HG03139 (cell line): Measurements from ENCODE around the gene SCML1.

Experiments used
- ATAC-seq: cut with Tn5 transposase; IDR thresholded peaks from one replicate; pipeline ENCODE4 v1.9.1; 2021; ENCODE audit not compliant: unreplicated experiment

Gene SCML1, protein sequence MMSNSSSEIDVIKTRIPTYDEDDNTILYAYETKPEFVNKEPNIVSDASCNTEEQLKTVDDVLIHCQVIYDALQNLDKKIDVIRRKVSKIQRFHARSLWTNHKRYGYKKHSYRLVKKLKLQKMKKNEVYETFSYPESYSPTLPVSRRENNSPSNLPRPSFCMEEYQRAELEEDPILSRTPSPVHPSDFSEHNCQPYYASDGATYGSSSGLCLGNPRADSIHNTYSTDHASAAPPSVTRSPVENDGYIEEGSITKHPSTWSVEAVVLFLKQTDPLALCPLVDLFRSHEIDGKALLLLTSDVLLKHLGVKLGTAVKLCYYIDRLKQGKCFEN

DNA sequence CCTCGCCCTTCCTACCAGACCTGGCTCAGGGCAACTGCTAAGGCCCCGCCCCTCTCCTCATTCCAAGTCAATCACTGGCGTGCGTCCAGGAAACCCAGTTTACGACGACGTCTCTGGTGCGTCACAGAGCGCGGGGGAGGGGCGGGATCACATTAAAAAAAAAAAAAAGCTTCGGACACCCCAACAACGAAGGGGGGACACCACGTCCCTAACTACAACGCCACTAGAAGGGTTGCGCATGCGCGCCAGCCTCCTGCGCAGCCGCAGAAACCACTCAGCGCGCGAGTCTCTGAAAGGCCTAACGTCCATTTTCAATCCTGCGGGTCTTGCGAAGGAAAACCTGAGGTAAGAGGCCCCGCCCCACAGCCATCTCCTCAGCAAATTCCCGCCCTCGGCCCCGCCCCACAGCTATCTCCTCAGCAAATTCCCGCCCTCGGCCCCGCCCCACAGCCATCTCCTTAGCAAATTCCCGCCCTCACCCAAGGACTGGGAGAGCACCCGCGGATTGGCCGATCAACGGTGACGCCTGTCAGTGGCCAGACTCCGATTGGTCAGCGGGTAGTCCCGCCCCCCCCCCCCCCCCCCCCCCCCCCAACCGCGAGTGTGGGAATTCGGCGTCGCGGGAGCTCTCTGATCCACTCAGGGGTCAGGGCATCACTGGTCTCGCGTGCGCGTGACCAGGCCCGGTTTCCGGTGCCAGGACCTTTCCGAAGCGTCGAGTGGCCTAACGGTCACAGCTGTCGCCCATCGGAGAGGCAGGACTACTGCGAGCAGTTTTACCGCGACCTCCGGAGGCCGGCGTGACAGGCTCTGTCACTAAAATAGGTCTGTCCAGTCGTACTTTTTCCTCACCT lies at the start of gene SCML1:
Gene SCML1, plus strand, starts transcription at position 638 of the 854 bp plus-strand sequence. CDS start 6,694 bp downstream, outside the sequence.
- ATAC-seq: peak; percentile 65

DNA sequence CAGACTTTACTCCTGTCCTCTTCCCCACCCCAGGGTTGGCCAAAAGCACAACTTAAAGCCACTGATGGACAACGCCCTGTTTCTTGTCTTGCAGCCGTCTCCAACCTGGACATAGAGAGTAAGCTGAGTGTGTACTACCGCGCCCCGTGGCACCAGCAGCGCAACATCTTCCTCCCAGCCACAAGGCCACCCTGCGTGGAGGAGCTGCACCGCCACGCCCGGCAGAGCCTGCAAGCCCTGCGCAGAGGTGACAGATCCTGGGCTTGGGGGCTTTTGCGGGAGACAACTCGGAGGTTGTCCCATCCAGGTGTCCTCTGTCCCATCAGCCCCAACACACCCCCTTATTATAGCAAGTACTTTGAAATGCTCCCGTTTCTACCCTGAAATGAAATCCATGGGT lies 49.6 kb upstream of the SCML1 start:
- no peak for ATAC-seq

DNA sequence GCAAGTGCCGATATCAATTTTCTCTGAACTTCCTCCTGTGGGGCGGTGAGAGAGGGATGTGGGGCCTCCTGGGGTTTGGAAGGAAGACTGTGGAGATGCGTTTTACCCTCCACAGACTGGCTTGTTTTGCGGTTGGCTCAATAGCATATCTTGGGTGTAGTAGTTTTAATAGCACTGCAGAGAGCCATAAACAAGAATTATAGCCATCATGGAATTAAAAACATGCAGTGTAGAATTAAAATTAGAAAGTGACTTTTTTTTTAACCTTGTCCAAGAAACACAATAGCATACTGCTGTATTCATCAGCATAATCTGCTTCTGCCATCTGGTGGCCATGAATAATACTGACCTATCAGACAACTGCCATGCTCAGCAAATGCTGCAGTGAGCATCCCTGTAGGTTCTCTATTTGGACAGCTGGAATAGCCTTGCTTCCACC lies 47.3 kb upstream of the SCML1 start:
- no peak for ATAC-seq

DNA sequence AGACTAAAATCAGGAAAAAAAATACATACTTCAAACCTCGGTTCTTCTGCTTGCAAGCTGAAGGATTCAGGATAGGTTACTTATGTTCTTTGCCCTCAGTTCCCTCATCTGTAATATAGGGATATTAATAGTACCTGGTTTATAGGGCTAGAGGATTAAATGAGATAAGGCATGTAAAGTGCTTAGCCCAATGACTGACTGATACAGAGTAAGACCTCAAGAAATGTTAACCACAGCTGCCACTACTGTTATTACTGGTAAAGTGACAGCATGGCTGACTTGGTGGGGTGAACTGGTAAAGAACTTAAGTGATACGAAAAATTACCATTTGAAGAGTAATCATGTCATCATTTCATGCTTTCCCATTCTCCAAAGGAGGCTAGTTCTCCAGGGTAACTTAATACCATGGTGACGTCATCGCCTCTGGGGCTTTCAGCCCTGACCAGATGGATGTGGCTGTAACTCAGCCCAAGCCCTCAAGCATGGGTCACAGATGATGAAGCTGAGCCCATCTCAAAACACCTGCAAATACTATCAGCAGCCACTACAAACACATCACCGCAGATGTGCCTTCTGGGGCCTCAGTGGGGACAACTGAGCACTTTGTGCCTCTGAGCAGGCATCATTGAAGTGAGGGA lies 44.5 kb upstream of the SCML1 start:
- no peak for ATAC-seq

DNA sequence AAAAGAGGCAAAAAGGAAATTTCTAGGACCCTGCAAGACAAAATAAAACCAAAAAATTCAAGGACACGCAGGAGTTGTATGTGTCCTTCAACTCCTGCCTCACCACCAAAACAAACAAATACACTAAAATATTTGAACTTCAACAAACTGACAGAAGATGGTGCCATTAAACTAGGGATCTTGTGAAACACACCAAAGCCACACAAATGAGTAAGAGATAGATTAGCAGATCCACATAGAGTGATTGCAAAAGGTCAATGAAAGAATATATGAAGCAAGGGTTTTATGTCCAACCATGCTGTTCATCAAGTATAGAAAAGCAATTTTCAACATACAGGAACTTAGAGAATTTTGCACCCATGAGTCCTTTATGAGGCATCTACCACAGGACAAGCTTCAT lies 40.1 kb upstream of the SCML1 start:
- ATAC-seq: no peak

DNA sequence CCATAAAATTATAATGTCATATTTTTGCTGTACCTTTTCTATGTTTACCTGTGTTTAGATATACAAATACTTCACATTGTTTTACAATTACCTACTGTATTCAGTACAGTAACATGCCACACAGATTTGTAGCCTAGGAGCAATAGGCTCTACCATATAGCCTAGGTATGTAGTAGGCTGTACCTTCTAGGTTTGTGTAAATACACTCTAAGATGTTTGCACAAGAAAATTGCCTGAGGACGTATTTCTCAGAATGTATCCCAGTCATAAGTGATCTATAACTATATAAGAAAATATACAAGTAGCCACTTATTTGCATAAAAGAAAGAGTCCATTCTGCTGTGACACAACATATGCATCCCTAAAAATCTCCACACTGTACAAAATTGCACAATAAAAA lies 36.3 kb upstream of the SCML1 start:
- no peak for ATAC-seq

DNA sequence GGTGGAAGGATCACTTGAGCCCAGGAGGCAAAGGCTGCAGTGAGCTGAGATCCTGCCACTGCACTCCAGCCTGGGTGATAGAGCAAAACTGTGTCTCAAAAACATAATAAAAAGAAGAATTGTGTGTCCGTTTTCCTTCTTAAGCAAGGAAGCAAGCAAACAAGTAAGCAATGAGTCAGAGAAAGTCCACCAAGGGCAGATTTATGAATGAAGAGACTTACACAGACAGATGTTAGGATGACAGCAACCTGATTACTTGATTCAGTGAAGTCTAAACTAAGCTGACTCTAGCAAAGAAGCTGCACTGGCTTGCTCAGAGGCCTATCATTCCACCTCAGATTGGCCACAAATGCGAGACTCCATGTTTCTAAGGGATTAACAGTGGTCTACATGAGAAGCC lies 34.1 kb upstream of the SCML1 start:
- ATAC-seq: no peak

DNA sequence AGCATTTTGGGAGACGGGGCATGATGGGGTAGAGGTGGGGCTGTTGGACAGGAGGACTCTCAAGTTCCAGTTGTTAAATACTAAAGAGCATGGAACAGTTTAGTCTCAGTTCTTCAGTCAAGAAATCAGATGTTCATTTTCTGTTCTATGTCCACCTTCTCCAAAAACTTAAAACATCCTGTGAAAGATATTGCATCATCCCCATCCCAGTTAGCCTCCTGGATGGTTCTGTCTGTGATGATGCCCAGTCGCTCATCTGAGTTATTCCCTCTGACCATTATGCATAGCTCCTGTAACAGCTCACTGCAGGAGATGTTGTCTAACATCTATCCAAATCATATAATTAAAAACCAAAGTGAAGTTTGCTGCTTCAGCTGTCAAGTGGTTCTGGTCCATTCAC lies 32.1 kb upstream of the SCML1 start:
- no peak for ATAC-seq

DNA sequence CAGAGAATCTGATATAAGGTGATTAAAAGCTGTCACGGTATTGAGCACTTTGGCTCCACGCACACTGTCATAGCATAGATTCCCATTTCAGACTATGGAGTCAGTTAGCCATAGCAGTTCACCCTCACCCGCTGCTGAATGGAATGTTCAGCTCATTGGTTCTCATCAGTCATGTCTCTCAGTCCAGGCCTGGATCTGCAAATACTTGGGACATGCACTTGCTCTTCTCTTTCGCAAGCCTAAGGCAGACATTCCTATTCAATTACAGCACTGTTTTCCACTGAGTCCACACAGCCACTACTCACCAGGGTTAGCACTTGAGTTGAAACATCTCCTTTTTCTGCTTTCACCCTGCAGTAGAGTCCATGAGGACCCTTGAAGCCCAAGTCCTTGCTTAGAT lies 30.6 kb upstream of the SCML1 start:
- ATAC-seq: no peak

DNA sequence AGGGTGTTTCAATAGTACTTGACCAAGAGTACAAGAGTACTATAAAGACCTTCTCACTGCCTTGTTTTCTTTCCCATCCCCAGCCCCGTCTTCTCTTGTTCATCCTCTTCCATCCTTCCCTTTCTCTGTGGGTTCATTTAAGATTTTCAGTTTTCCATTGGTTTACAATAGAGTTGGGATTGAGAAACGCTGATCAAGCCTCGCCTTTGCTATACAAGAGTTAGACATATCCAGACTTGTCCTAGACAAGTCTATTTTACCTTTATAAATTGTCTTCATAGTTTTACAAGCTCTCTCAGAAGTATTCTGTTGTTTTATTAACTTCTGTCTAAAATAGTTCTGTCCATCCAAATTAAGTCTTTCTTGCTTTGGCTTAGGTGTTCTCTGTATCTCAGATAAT lies 29.6 kb upstream of the SCML1 start:
- ATAC-seq: no peak

DNA sequence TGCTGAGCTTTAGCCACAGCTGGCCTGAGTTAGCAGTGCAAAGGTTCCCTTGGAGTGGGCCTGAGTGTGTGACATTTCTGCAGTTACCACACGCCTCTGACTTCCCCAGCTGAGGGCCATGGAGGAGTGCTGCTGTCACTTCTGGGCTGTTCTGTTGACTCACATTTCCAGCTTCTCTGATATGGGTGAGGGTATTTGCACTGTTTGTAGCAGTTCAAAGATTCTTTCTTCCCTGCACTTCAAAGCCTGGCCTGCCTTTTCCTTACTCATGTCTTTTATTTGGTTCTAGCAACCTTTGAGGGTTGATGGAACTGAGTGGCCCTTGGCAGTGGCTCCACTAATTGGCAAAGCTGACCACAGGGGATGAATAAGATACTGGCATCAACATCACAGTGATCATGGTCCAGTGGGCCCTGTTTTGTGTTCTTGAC lies 26.4 kb upstream of the SCML1 start:
- no peak for ATAC-seq

DNA sequence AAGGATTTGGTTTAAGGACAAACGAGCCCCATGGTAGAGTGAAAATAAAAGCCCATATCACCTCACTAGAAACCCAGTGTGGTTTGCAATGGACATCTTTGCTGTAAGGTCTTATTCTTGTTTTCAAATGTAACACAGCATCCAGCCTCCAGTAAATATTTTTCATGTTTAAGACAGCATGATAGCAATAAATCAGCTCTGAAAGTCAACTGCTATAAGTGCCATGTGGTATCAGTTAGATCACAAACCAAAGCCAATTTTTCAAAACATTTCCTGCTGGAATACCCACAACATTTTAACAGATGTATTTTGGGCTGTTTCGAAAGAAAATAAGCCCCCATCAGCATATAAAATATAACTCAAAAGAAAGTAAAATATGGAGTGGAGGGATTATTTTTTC lies 24.0 kb upstream of the SCML1 start:
- ATAC-seq: no peak

DNA sequence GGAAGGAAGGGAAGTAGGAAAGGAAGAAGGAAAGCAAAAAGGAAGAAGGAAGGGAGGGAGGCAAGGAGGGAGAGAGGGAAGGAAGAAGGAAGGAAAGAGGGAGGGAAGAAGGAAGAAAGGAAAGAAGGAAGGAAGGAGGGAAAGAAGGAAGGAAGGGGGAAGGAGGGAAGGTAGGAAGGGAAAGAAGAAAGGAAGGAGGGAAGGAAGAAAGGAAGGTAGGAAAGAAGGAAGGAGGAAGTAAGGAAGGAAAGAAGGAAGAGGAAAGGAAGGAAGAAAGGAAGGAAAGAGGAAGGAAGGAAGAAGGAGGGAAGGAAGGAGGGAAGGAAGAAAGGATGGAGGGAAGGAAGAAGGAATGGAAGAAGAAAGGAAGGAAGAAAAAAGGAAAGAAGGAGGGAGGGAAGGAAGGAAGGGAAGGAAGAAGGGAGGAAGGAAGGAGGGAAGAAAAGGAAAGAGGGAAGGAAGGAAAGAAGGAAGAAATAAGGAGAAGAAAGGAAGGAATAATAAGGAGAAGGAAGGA lies 18.6 kb upstream of the SCML1 start:
- no peak for ATAC-seq

DNA sequence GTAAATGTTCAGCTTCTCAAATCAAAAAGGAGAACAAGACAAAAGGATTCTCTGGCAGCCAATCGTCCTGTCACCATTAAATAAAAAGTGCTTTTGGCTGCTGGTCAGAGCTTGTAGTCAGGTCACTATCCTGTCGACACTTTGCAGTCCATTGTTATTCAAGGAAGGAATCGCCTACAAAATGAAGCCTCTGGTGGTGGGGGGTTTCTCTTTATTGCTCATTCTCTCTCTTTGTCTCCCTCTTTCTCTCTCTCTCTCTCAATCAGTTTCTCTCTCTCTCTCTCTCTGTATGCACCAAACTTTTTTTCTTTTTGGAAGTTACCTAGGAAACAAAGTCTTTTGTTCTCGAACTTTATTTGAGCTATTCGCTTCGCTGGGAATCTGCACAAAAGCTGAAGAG lies 17.6 kb upstream of the SCML1 start:
- ATAC-seq: no peak

DNA sequence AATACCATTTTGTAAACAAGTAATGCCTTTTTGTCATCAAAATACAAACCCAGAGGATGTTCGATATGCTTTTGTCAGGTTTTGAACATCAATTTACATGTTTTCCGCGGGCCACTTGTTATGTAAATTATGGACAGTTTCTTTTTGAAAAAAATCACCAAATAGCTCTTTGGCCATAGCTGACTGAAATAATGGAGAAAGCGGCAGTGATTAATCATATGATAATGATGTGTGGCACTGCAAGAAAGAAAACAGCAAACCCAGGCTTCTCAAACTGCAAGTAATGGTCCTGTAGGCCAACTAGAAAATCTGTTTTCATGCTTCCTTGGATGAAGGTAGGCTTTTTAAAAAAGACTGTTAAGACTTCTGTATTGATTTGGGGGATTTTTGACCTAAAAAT lies 15.6 kb upstream of the SCML1 start:
- no peak for ATAC-seq

DNA sequence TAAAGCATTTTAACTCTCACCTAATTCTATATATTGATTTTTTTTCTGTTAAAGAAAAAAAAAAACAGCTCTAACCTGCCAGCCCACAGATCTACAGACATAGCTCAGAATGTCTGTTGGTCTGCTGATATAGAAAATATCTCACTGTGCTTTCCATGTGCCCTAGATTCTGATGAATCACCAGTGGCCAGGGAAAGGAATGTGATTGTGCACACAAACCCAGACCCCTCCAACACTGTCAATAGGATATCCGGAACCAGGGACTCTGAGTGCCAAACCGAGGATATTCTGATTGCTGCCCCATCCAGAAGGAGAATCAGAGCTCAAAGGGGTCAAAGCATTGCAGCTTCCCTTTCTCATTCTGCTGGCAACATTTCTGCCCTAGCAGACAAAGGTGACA lies 12.1 kb upstream of the SCML1 start:
- no peak for ATAC-seq

DNA sequence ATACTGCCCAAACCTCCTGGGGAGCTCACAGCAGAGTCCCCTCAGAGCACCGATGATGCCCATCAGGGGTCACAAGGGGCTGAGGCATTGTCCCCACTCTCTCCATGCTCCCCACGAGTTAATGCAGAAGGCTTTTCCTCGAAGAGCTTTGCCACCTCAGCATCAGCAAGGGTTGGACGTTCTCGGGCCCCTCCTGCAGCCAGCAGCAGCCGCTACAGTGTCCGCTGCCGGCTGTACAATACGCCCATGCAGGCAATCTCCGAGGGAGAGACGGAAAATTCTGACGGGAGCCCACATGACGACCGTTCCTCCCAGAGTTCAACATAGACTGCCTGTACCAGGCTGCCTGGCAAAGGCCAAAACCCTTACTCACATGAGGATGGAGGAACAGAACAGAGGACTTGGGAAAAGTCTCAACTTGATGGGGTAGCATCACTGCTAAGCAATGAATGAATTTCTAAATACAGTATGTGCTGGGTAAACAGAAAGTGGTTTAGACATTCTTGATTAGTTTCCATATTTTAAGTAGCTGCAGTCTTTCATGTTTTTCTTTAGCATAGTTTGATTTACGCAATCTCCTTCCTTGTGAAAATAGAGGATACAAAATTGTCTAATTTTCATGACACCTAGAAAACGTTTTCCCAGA lies 5.0 kb upstream of the SCML1 start:
- no peak for ATAC-seq

DNA sequence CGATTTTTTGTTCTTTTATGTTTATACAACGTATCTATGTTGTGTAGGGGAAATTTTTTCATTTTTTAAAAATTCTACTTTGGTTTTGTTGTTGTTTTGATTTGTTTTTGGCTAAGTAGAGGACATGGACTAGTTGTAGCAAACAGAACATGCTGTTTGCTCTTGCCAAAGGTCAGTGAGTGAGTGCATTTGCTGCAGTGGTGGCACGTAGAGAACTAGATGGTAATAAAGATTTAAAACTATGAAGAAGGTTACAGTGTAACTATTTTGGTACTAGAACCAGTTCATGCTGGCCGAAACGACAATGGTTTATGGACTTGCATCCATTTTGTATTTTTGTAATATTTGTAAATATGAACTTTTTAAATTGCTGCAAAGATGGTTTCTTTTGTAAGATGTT lies 1.9 kb upstream of the SCML1 start:
- no peak for ATAC-seq

DNA sequence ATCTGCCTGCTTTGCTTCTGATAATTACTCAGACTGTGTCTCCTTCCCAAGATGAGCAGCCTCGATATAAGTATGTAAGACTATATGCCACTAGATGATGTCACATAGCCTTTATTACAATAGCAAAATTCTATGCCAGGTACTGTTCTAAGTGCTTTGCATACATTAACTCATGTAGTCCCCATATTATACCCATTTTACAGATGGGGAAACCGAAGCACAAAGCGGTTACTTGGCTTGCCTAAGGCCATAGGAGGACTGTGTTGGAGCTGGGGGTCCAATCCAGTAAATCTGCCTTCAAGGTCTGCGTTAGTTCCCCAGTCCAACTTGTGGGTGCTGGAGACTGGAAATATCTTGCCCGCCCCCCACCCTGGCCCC lies 826 bp upstream of the SCML1 start:
- no peak for ATAC-seq

DNA sequence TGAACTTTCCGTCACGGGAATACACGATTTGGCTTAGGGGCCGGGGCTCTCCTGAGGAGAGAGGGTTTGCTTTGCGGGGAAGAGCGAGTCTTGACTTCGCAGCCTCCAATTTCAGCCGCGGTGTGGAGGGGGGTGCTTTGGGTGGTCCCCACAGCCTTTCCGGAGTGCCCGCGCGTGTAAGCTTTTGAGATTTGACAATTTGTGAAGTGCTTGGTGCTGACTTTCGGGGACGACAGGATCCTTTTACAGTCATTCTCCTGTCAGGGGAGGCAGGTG lies 355 bp downstream of the SCML1 start:
- no peak for ATAC-seq

DNA sequence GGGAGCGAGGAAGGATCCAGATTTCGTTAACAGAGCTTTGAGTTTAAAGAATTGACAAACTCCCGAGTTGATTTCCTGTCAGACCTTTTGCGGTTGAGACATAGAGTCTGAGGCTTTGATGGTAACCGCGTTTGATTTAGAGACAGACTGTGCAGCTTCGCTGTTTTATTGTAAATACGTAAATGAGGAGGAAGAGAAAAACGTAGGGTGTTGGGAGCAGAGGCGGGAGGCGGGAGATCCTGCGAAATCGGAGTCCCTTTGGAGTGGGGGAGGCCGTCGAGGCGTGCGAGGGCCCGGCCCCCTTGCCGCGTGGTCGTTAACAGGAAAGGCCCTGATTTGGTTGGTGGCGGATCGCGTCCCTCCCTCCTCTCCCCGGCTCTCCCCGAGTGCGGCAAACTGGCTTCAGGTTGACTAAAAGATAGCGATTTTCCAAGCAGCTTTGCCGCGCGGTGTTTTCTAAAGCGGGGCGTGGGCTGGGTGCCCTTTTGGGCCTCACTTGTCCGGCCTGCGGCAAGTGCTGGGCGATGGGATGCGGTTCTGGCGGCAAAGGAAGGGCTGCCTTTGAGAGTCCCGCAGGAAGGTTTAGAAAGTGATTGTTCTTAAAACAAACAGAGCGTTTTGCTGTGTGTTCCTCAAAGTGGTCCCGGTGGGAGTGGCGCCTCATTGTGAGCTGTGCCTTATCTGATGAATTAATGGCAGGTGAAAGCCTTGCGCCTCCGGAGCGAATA lies 857 bp downstream of the SCML1 start:
- ATAC-seq: no peak
